NCI-H2107 treated with DMSO at 0.1 percent for 48 hours (cell line): Measurements from ENCODE around the gene IQSEC3.

Source experiments
- DNase-seq: peaks from one replicate; lab custom pipeline; 2025; ENCODE audit not compliant: unreplicated experiment; lab: John Stamatoyannopoulos, UW

The IQSEC3 gene

GRCh38 chr12:78981-79380, 12.4 kb downstream of the IQSEC3 start:
- DNase-seq = no peak

GRCh38 chr12:80681-81190, 14.2 kb downstream of the IQSEC3 start:
- no peak for DNase-seq

- no peak for DNase-seq
Measured at GRCh38 chr12:82740-83139, 16.2 kb downstream of the IQSEC3 start.

- peak; percentile 75 for DNase-seq
Measured at GRCh38 chr12:84056-84455, 17.5 kb downstream of the IQSEC3 start.

GRCh38 chr12:85191-85666, 18.7 kb downstream of the IQSEC3 start:
- peak; percentile 61 for DNase-seq

GRCh38 chr12:87315-87714, 20.7 kb downstream of the IQSEC3 start:
- DNase-seq = no peak

GRCh38 chr12:87856-88255, 21.3 kb downstream of the IQSEC3 start:
- DNase-seq = no peak

- DNase-seq = no peak
Measured at GRCh38 chr12:89653-90052, 23.1 kb downstream of the IQSEC3 start.

- no peak for DNase-seq
Measured at GRCh38 chr12:91213-91612, 24.6 kb downstream of the IQSEC3 start.

- DNase-seq = no peak
Measured at GRCh38 chr12:93266-94005, 26.9 kb downstream of the IQSEC3 start.

- DNase-seq = no peak
Measured at GRCh38 chr12:96543-96942, 30.0 kb downstream of the IQSEC3 start.

- DNase-seq = no peak
Measured at GRCh38 chr12:98924-99352, 32.4 kb downstream of the IQSEC3 start.

GRCh38 chr12:99605-100004, 33.0 kb downstream of the IQSEC3 start:
- DNase-seq = peak; percentile 52

- DNase-seq = no peak
Measured at GRCh38 chr12:101969-102878, 35.7 kb downstream of the IQSEC3 start.

GRCh38 chr12:102879-103168, 36.3 kb downstream of the IQSEC3 start:
- no peak for DNase-seq

GRCh38 chr12:103169-103981, 36.8 kb downstream of the IQSEC3 start:
- peak; percentile 75 for DNase-seq

GRCh38 chr12:104551-105081, 38.0 kb downstream of the IQSEC3 start:
- DNase-seq = peak; percentile 92

GRCh38 chr12:105696-106095, 39.1 kb downstream of the IQSEC3 start:
- no peak for DNase-seq

- DNase-seq = peak; percentile 93
Measured at GRCh38 chr12:106118-106591, 39.6 kb downstream of the IQSEC3 start.

GRCh38 chr12:108594-108993, 42.0 kb downstream of the IQSEC3 start:
- peak; percentile 40 for DNase-seq

- DNase-seq = no peak
Measured at GRCh38 chr12:109446-109845, 42.9 kb downstream of the IQSEC3 start.
